Kidney epithelial cell (primary cell): ENCODE measurements around the gene TMEM208. TPM values are rescaled to one million over a fixed set of nuclear protein-coding genes. Genes with fewer than 3 reads are reported as not detected.

ENCODE experiments used
- DNase-seq: peaks from one replicate; pipeline ENCODE4 v3.0.0-alpha.2; 2010; ENCODE audit warnings: low read depth
- H3K27me3 ChIP-seq: 2 replicates; pipeline ENCODE4 v1.6.0; 2011; ENCODE audit warnings: low read length; ENCODE audit not compliant: control insufficient read depth, insufficient read depth
- H3K36me3 ChIP-seq: 2 replicates; pipeline ENCODE4 v1.5.1; 2011; ENCODE audit warnings: low read length; ENCODE audit not compliant: control insufficient read depth, insufficient read depth
- H3K4me3 ChIP-seq: 2 replicates; pipeline ENCODE4 v1.5.1; 2011; ENCODE audit warnings: low read depth, mild to moderate bottlenecking, control low read depth, low read length
- CTCF ChIP-seq: IDR thresholded peaks from 2 replicates; pipeline ENCODE4 v1.5.1; 2011; ENCODE audit warnings: mild to moderate bottlenecking, moderate library complexity, low read length, control low read depth, inconsistent platforms; ENCODE audit not compliant: insufficient read depth, poor library complexity, severe bottlenecking
- total RNA-seq: library from RNA; depleted of rRNA; stranded (reverse); fragments of >200 nt; gene quantifications from 2 replicates; pipeline ENCODE4 v1.2.3, GENCODE V29; 2015

Gene TMEM208
- total RNA-seq, 1 donor from 2014 or later: 59.3 TPM

GRCh38 chr16:67233596-67233995 is 6.7 kb downstream of the TMEM208 start:
- TF ChIP-seq CTCF: no peak
- Histone ChIP-seq H3K27me3 (no peaks in the 10 kb centered on the region), H3K36me3 (peaks cover 7% of the 10 kb centered on the region), H3K4me3 (no peak overlapping the region)
- no peak for DNase-seq

GRCh38 chr16:67234180-67234597 is 7.3 kb downstream of the TMEM208 start:
- DNase-seq: no peak
- H3K36me3 ChIP-seq: peaks cover 8% of the 10 kb centered on the region
- no peak overlapping the region for H3K4me3 ChIP-seq
- no peak for TF ChIP-seq CTCF
- H3K27me3 ChIP-seq: no peaks in the 10 kb centered on the region

- Histone ChIP-seq H3K4me3 (no peak overlapping the region), H3K36me3 (peaks cover 7% of the 10 kb centered on the region), H3K27me3 (no peaks in the 10 kb centered on the region)
- no peak for TF ChIP-seq CTCF
- no peak for DNase-seq
Measured at GRCh38 chr16:67235816-67236562, 9.1 kb downstream of the TMEM208 start.

- Histone ChIP-seq H3K4me3 (no peak overlapping the region), H3K27me3 (no peaks in the 10 kb centered on the region), H3K36me3 (peaks cover 7% of the 10 kb centered on the region)
- TF ChIP-seq CTCF: no peak
- DNase-seq: no peak
Measured at GRCh38 chr16:67236563-67237395, 9.8 kb downstream of the TMEM208 start.

GRCh38 chr16:67237396-67238277 is 10.7 kb downstream of the TMEM208 start:
- no peak for TF ChIP-seq CTCF
- no peaks in the 10 kb centered on the region for H3K27me3 ChIP-seq
- no peak for DNase-seq
- H3K36me3 ChIP-seq: peaks cover 4% of the 10 kb centered on the region
- no peak overlapping the region for H3K4me3 ChIP-seq
